GM23248 (cell line): ENCODE data around the gene SLC4A5. TPM values are rescaled to one million over a fixed set of nuclear protein-coding genes. Genes with fewer than 3 reads are reported as not detected.
A peak's percentile ranks its signal among the peaks of the same experiment; 100 is the strongest.

Experiments
- DNase-seq: peaks from one replicate; pipeline ENCODE4 v3.0.0-alpha.2; 2015
- H2AFZ ChIP-seq: fragments of 200-600 bp; sonication (generic); 2 replicates; pipeline ENCODE4 v1.6.1; 2016; ENCODE audit warnings: antibody characterized with exemption
- H3F3A ChIP-seq: fragments of 200-600 bp; sonication (generic); 2 replicates; pipeline ENCODE4 v1.6.1; 2016; ENCODE audit warnings: mild to moderate bottlenecking, antibody characterized with exemption, mixed run types; ENCODE audit not compliant: insufficient read depth
- H3K27ac ChIP-seq: fragments of 200-600 bp; sonication (generic); 2 replicates; pipeline ENCODE4 v1.5.1; 2016; ENCODE audit warnings: mild to moderate bottlenecking
- H3K27me3 ChIP-seq: fragments of 200-600 bp; sonication (generic); replicated peaks from 2 replicates; pipeline ENCODE4 v1.6.1; 2016; ENCODE audit warnings: mild to moderate bottlenecking; ENCODE audit not compliant: insufficient read depth
- H3K36me3 ChIP-seq: fragments of 200-600 bp; sonication (generic); 2 replicates; pipeline ENCODE4 v1.6.1; 2016; ENCODE audit warnings: low read depth, mild to moderate bottlenecking
- H3K4me1 ChIP-seq: fragments of 200-600 bp; sonication (generic); 2 replicates; pipeline ENCODE4 v1.6.1; 2016; ENCODE audit warnings: mild to moderate bottlenecking; ENCODE audit not compliant: insufficient read depth
- H3K4me2 ChIP-seq: fragments of 200-600 bp; sonication (generic); one replicate; pipeline ENCODE4 v1.6.1; 2016; ENCODE audit warnings: mild to moderate bottlenecking; ENCODE audit not compliant: unreplicated experiment
- H3K4me3 ChIP-seq: fragments of 200-600 bp; sonication (generic); 2 replicates; pipeline ENCODE4 v1.5.1; 2016; ENCODE audit warnings: mild to moderate bottlenecking
- H3K79me2 ChIP-seq: fragments of 200-600 bp; sonication (generic); 2 replicates; pipeline ENCODE4 v1.6.1; 2016; ENCODE audit warnings: mild to moderate bottlenecking; ENCODE audit not compliant: insufficient read depth
- H3K9ac ChIP-seq: fragments of 200-600 bp; sonication (generic); 2 replicates; pipeline ENCODE4 v1.6.1; 2016; ENCODE audit warnings: mild to moderate bottlenecking
- H3K9me2 ChIP-seq: fragments of 200-600 bp; sonication (generic); 2 replicates; pipeline ENCODE4 v1.6.1; 2016; ENCODE audit warnings: mixed run types, mild to moderate bottlenecking, moderate library complexity; ENCODE audit not compliant: insufficient read depth
- H3K9me3 ChIP-seq: fragments of 200-600 bp; sonication (generic); one replicate; pipeline ENCODE4 v1.6.1; 2017; ENCODE audit warnings: low read depth
- H4K20me1 ChIP-seq: fragments of 200-600 bp; sonication (generic); 2 replicates; pipeline ENCODE4 v1.6.0; 2016; ENCODE audit not compliant: insufficient read depth
- EZH2 ChIP-seq: fragments of 200-600 bp; sonication (generic); IDR thresholded peaks from 2 replicates; pipeline ENCODE4 v1.6.1; 2018; ENCODE audit warnings: antibody characterized with exemption, mild to moderate bottlenecking; ENCODE audit not compliant: insufficient read depth, poor library complexity, severe bottlenecking
- EZH2phosphoT487 ChIP-seq: fragments of 200-600 bp; sonication (generic); IDR thresholded peaks from 2 replicates; pipeline ENCODE4 v1.6.1; 2018; ENCODE audit warnings: antibody characterized with exemption, moderate library complexity, mild to moderate bottlenecking, low read depth; ENCODE audit not compliant: insufficient read depth
- WGBS, 2 experiments: methylation state at CpG; one replicate each; pipeline ENCODE4 v1.1.6; 2015 to 2017; ENCODE audit warnings: low lambda C conversion rate in 2 of 2, low coverage in 1 of 2; ENCODE audit errors: missing lambda C conversion rate in 2 of 2; 5-methylcytosine and 5-hydroxymethylcytosine counted together
- in situ Hi-C: fragments of 300-500 bp; cut with MboI; formaldehyde crosslinking; loops from 2 replicates; pipeline ENCODE4 v1.15.0; 2020
- polyA plus RNA-seq: library from polyadenylated mRNA; unstranded; fragments of >200 nt; fragmentation: Nextera tagmentation; extraction: Ambion mirVana; gene quantifications from 2 replicates; pipeline ENCODE4 v1.2.1, GENCODE V29; 2016
- total RNA-seq: library from RNA; depleted of rRNA; stranded (reverse); fragments of >200 nt; shearing (Covaris generic); gene quantifications from 2 replicates; pipeline ENCODE4 v1.2.3, GENCODE V29; 2014

SLC4A5 gene
- total and polyA plus RNA-seq, 2 experiments from 2014 or later = 0.32 to 0.35 TPM

DNA sequence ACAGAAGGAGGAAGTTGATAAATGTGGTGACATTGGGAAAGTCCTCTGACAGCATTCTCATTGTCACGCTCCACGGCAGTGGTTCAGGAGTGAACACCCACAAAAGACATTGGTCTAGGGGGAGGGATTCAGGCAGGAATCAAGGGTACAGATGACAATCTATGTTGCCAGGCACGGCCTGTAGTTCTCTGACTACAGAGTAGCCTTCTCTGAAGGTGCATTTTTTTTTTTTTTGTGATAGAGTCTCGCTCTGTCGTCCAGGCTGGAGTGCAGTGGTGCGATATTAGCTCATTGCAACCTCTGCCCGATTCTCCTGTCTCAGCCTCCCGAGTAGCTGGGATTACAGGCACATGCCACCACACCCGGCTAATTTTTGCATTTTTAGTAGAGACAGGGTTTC, 157.2 kb downstream of the SLC4A5 start:
- H3K27ac ChIP-seq = no peak overlapping the region
- H3K4me1 ChIP-seq = no peaks in the 10 kb centered on the region
- H4K20me1 ChIP-seq = no peaks in the 10 kb centered on the region
- no peaks in the 10 kb centered on the region for H3K9me2 ChIP-seq
- H3K79me2 ChIP-seq = no peaks in the 10 kb centered on the region
- no peaks in the 10 kb centered on the region for H3K36me3 ChIP-seq
- no peak for TF ChIP-seq EZH2phosphoT487
- H3K9me3 ChIP-seq = no peaks in the 10 kb centered on the region
- no peak overlapping the region for H2AFZ ChIP-seq
- no peak overlapping the region for H3K4me2 ChIP-seq
- in situ Hi-C loops = no loop called here
- no peak overlapping the region for H3K4me3 ChIP-seq
- DNase-seq = no peak
- H3K27me3 ChIP-seq = no peaks in the 10 kb centered on the region
- WGBS, 2 experiments = 91 to 92% methylated on average over 9 of the region's 9 CpGs
- no peak overlapping the region for H3K9ac ChIP-seq
- no peaks in the 10 kb centered on the region for H3F3A ChIP-seq

DNA sequence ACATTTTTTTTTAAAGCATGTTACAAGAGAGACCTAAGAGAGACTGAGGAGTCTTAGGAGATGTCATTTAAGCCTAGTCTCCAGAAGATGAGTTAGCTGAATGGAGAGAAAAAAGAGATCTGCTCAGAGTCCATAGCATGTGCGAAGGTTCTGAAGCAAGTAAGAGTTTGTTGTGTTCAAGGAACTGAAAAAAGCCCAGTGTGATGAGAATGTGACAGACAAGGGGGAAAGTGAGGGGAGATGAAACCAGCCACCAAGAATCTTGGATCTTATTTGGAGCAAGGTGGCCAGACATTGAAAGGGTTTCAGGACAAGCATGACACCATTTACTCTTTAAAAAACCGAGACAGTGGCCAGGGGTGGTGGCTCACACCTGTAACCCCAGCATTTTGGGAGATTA, 159.3 kb downstream of the SLC4A5 start:
- 80 to 88% methylated on average over 2 of the region's 2 CpGs for WGBS, 2 experiments
- Histone ChIP-seq H3K36me3 (no peaks in the 10 kb centered on the region), H3K79me2 (no peaks in the 10 kb centered on the region)

DNA sequence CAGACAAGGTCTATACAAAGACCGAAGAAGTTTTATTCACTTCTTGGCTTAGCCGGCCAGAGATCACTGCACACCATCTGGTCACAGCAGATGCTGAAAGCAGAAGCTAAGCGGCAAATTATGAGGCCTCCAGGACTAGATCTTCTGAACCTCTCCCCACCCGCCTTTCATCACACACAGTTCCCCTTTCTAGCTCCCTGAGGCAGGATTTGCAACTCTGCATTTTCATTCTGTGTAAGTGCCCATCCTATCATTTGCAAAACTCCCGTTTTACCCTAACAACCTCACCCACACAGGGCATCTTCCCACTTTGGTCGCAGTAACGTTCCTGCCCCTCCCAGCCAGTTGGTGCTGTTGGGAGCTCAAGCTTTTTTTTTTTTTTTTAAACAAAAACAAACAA, 161.5 kb downstream of the SLC4A5 start:
- Histone ChIP-seq H3K79me2 (peaks cover 16% of the 10 kb centered on the region), H3K27me3 (no peaks in the 10 kb centered on the region), H3K4me3 (peak overlapping the region; percentile 18; the same call in 1 of the 2 replicates), H3K27ac (no peak overlapping the region), H2AFZ (peak overlapping the region; percentile 85), H3K4me2 (no peak overlapping the region), H3F3A (peaks cover 12% of the 10 kb centered on the region), H3K4me1 (peaks cover 9% of the 10 kb centered on the region; the same call in 1 of the 2 replicates), H3K9me2 (no peaks in the 10 kb centered on the region), H3K9ac (0 out of 2 replicates have a peak overlapping the region, but pooled peaks have one; percentile 17), H3K36me3 (no peaks in the 10 kb centered on the region), H3K9me3 (no peaks in the 10 kb centered on the region), H4K20me1 (no peaks in the 10 kb centered on the region)
- TF ChIP-seq EZH2 (no peak), EZH2phosphoT487 (no peak)
- in situ Hi-C loops = no loop called here
- DNase-seq = peak; percentile 28
- WGBS, 2 experiments = 11 to 14% methylated on average over 7 of the region's 7 CpGs

More for the DNA sequence above, 159.3 kb downstream of the SLC4A5 start:
- H3F3A ChIP-seq = no peaks in the 10 kb centered on the region; the same call in 1 of the 2 replicates
- H3K27ac ChIP-seq = no peak overlapping the region
- TF ChIP-seq EZH2phosphoT487 (no peak), EZH2 (no peak)
- DNase-seq = no peak
- H3K9me3 ChIP-seq = no peaks in the 10 kb centered on the region
- no peak overlapping the region for H3K9ac ChIP-seq
- peaks cover 3% of the 10 kb centered on the region; the same call in 1 of the 2 replicates for H3K4me1 ChIP-seq
- H4K20me1 ChIP-seq = no peaks in the 10 kb centered on the region
- no peaks in the 10 kb centered on the region for H3K9me2 ChIP-seq
- no peak overlapping the region for H3K4me2 ChIP-seq
- H3K27me3 ChIP-seq = no peaks in the 10 kb centered on the region
- in situ Hi-C loops = no loop called here
- H3K4me3 ChIP-seq = no peak overlapping the region
- H2AFZ ChIP-seq = no peak overlapping the region

DNA sequence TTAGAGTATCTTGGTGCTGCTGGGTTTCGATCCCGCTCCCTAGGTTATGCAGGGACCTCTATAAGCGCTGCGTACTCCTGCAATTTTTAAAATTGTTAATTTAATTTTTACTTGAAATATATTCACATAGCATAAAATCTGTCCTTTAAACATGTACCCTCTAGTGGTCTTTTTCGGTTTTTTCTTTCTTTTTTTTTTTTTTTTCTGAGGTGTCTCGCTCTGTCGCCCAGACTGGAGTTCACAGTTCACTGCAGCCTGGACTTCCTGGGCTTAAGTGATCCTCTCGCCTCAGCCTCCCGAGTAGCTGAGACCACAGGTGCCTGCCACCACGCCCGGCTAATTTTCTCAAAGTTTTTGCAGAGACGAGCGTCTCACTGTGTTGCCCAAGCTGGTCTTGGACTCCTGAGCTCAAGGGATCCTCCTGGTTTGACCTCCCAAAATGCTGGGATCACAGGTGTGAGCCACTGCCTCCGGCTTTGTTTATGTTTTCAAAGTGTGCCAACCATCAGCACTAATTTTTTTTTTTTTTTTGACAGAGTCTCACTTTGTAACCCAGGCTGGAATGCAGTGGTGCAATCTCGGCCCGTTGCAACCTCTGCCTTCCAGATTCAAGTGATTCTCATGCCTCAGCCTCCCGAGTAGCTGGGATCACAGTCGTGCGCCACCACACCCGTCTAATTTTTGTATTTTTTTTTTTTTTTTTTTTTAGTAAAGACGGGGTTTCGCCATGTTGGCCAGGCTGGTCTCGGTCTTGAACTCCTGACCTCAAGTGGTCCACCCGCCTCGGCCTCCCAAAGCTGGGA, 164.0 kb downstream of the SLC4A5 start:
- Histone ChIP-seq H3K9me3 (no peaks in the 10 kb centered on the region), H2AFZ (peak overlapping the region; percentile 83), H3K27me3 (no peaks in the 10 kb centered on the region), H3K9ac (peak overlapping the region; percentile 95), H3K4me2 (peak overlapping the region; percentile 81), H3K4me1 (peaks cover 10% of the 10 kb centered on the region; the same call in 1 of the 2 replicates), H3K79me2 (peaks cover 40% of the 10 kb centered on the region), H3K9me2 (no peaks in the 10 kb centered on the region), H3K36me3 (no peaks in the 10 kb centered on the region), H4K20me1 (no peaks in the 10 kb centered on the region), H3K4me3 (peak overlapping the region; percentile 89), H3K27ac (no peak overlapping the region), H3F3A (peaks cover 18% of the 10 kb centered on the region)
- in situ Hi-C loops = no loop called here
- TF ChIP-seq EZH2 = no peak
- no peak for DNase-seq
- WGBS, 2 experiments = 32 to 42% methylated on average over 16 to 25 of the region's 25 CpGs
